HG03342 (cell line): ENCODE data around the gene DGAT2L6.
"Not testable (repeated sequence)": the region's sequence is repeated elsewhere in the genome, so short reads cannot be mapped to it uniquely, and the experiment has no call there.

Source experiments
- ATAC-seq: cut with Tn5 transposase; IDR thresholded peaks from one replicate; pipeline ENCODE4 v1.9.1; 2021; ENCODE audit warnings: mild to moderate bottlenecking, moderate library complexity; ENCODE audit not compliant: unreplicated experiment

Gene DGAT2L6

DNA sequence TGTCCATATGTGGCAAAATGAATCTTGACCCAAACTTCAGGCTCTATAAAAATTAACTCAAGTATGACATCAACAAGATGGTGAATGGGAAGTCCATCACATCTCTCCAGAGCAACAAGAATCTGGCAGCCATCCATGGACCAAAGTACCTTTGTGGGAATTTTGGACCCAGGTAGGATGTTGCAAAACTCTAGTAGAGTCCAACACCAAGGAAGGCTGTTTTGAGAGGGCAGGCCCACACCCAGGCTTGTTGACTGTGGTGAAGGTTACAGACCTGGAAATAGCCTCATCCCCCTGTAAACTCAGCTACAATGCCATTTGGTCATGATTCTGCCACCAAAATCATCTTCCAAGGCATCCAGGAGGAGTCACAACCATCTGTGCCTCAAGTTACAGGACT, 12.9 kb downstream of the DGAT2L6 start:
- no peak for ATAC-seq

DNA sequence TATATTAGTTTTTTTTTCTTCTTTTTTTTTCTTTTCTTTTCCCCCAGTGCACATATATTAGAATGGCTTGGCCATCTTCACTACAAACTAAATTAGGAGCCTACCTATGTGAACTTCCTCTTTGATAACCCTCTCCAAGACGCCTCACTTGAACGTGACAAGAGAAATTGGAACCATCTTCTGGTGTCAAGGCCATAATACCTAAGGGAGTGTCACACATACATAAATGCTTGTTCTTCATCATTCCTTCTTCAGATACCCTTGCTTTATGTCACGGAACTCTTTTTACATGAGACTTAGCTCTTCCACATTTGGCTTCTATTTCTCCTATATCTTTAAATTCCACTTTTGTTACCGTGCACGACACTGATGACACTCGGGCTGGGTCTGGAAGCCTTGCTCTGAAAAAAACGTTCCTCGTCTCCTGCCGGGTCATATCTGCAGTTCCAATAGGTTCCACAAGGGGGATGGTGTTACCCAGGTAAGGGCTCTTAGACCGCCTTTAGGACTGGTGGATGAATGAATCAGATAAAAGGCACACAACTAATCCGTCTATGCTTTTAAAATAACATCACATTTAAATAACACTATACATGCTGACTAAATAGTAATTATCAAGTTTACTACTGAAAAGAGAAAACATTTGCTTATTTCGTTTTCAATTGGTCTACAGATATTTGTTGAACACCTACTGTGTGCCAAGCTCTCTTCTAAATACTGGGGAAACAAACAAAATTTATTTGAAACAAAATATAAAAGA, 19.9 kb downstream of the DGAT2L6 start:
- peak; percentile 77 for ATAC-seq

DNA sequence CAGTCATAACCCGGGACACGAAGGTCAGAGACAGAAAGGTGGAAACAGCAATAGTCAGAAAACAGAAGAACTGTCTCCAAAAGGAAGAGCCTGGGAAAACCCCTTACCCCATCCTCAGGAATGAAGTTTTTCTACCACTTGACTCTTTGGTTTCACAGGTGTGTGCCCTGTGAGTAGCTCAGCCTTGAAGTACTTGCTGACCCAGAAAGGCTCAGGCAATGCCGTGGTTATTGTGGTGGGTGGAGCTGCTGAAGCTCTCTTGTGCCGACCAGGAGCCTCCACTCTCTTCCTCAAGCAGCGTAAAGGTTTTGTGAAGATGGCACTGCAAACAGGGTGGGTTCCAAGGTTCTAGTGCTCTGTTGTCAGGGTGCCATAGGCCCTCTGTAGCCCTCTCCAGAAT, 24.4 kb downstream of the DGAT2L6 start:
- ATAC-seq: no peak

DNA sequence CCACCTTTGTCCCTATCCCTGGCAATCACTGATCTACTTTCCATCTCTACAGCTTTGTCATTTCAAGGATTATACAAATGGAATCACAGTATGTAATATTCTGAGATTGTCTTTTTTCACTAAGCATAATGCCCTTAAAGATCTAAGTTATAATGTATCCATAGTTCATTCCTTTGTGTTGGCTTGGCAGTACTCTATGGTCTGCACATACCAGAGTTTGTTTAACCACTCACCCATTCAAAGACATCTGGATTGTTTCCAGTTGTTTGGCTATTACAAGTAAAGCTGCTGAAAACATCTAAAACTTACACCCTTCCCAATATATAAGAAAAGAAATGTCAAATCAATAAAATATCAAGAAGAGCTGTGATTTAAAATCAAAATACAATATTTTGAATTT, 31.2 kb downstream of the DGAT2L6 start:
- ATAC-seq: no peak

DNA sequence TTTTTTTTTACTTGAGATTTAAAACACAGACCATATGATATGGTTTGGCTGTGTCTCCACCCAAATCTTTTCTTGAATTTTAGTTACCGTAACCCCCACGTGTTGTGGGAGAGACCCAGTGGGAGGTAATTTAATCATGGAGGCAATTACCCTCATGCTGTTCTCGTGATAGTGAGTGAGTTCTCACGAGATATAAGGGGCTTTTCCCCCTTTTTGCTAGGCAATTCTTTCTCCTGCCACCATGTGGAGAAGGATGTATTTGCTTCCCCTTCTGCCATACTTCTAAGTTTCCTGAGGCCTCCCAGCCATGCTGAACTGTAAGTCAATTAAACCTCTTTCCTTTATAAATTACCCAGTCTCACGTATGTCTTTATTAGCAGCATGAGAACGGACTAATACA, 32.3 kb downstream of the DGAT2L6 start:
- ATAC-seq: not testable (repeated sequence)

DNA sequence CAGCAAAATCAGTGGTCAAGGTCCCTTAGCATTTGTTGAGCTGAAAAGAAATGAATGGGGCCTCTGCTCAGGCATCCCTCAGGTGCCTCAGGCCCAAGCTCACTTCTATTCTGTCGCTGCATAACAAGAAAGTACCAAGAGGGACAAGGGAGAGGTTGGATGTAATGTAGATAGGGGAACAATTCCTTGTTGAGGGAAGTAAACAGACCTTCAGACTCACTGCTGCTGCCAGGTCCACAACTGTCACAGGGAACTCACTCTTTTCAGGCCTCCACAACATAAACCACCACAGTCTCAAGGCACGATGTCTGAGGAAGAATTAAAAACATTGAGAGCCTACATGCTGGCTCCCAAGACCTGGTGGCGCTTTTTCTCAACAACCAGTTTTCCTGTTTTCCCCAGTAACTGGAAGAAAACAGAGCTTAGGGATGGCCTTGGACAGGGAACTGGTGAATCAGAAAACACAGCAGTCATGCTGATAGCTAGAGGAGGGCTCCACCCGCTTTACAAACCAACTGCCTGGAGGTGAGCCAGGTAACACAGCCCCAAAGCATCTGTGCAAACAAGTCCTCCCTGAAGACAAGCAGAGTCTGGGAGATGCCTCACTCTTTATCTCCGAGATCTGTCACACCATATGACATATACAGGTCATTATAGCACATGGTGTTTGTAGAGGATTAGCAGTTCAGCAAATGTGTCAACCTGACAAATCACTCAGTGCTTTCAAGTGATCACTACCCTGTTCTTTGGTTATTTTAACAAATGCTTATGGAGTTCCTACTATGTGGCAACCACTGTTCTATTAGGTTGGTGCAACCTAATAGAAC, 42.9 kb downstream of the DGAT2L6 start:
- no peak for ATAC-seq

DNA sequence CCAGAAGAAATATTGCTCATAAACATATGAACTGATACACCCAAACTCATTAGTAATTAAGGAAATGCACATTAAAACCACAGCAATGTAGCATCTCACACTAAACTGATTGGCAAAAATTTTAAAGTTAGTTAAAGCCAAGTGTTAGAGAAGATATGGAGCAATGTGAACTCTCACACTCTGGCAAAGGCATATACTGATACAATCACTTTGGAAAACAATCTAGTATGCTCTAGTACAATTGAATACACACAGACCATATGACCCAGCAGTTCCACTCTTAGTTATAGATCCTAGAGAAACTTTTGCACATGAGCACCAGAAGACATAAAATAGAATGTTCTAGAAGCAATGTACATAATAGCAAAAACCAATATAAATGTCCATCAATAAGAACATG, 48.8 kb downstream of the DGAT2L6 start:
- no peak for ATAC-seq

DNA sequence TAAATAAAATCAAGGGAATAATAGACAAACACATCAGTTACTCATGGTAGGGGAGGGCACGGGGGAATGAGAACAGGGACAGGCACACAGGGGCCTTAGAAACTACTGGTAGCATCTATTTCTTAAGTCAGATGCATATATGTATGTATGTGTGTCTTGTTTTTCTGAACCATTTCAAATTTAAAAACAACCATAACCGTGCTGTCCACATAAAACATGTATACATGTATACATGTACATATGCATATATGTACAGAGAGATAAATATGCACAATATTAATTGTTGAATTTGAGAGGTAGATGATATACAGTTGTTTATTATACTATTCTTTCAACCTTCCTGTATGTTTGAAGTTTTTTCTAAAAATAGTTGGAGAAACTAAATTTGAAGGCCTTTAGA, 49.4 kb downstream of the DGAT2L6 start:
- no peak for ATAC-seq

DNA sequence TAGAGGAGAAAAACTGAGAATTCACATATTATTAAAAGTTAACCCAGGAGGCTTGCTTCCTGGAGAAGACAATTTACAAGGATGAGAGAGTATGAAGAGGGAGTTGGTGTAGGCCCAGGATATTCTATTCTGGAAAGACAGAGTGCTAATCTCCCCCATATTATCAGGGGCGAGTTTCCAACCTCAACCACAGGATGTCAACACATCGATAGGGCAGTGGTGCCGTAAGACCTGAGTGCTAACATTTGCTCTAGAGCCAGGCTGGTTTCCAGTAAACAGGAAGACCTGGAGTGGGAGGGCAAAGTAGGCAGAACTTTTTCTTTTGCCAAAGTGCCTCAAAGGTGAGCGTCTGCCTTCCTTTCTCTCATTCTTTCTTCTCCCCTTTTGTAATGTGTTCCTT, 54.4 kb downstream of the DGAT2L6 start:
- no peak for ATAC-seq

DNA sequence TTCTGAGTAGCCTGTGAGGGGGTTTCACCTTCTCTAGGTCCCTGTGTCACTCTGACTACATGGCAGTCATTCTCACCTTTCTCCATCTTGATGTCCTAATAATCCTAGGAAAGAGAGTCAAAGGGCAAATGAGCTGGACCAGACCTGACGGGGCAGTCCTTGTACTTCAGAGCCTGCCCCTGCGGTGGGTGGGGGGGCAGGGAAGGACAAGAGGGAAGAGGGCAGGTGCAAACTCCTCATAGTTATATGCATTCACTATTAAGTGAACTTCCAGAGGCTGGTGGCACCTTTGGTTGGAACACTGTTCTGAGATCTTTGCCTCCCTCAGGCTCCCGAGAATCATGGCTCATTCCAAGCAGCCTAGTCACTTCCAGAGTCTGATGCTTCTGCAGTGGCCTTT, 57.1 kb downstream of the DGAT2L6 start, which contains the start of gene AWAT1:
Gene AWAT1 (plus strand): TSS at position 301 of the 400 bp plus-strand sequence. CDS start 41 bp downstream, at position 342.
- ATAC-seq: no peak

DNA sequence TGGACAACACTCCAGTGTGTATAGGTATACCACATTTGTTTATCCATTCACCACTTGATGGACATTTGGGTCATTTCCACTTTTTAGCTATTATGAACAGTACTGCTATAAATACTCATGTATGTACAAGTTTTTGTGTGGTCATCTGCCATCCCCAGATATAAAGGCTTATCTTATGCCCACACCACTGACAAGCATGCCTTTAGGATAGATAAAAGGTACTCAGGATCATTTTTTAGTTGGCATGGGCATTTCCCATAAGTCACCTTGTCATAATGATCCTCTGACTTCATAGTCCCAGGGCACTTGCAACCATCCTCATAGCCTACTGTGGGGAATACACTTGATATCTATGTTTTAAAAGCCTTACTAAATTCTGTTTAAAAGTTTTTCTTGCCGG, 63.5 kb downstream of the DGAT2L6 start:
- ATAC-seq: no peak

DNA sequence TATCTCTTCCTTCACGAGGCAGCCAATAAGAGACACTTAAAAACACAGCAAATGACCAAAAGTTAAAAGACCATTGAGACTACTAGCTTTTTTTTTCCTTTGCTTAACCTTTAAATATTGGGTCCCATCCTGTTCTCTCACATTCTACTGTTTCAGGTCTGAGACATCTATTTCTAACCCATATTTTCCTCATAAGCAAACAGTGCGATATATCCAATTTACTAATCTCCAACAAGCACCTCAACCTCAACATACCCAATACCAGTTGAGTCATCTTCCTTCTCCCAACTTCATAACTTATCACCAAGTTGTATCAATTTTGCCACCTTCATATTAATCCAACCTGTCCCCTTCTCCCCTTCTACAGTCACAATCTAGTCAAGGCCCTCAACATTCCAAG, 64.2 kb downstream of the DGAT2L6 start:
- no peak for ATAC-seq

DNA sequence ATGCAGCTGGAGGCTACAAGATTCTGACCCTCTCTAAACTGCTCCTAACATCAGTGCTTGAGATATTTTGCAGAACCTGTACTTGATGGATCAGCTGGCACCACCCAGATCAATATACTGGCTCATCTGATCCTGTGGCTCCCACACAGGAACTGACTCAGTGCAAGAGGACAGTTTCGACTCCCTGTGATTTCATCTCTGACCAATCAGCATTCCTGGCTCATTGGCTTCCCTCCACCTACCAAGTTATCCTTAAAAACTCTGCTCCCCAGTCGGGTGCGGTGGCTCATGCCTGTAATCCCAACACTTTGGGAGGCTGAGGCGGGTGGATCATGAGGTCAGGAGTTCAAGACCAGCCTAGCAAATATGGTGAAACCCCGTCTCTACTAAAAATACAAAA, 66.3 kb downstream of the DGAT2L6 start:
- ATAC-seq: not testable (repeated sequence)

DNA sequence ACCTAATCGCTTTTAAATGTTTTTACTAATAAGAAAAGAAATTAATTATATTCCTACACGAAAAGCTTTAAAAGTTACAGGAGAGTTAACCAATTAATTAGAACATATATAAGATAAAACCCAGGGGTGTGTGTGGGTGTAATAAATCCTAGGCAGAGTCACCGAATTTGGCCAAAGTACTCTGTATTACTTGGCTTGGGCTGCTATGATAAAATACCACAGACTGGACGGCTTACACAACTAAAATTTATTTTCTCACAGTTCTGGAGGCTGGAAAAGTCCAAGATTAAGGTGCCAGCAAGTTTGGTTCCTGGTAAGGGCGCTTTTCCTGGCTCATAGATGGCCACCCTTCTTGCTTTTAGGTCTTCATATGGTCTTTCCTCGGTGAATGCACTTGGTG, 67.6 kb downstream of the DGAT2L6 start:
- no peak for ATAC-seq

DNA sequence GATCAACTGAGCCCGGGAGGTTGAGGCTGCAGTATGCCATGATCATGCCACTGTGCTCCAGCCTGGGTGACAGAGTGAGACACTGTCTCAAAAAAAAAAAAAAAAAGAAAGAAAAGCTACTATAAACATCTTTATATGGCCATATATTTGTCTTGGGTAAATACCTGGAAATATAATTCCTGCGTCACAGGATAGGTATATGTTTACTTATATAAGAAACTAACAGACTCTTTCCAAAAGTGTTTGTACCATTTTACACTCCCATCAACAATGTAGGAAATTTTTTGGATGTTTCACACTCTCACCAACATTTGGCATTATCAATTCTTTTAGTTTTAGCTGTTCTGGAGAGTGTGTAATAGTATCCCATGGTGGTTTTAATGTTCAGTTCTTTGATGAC, 70.0 kb downstream of the DGAT2L6 start:
- no peak for ATAC-seq

DNA sequence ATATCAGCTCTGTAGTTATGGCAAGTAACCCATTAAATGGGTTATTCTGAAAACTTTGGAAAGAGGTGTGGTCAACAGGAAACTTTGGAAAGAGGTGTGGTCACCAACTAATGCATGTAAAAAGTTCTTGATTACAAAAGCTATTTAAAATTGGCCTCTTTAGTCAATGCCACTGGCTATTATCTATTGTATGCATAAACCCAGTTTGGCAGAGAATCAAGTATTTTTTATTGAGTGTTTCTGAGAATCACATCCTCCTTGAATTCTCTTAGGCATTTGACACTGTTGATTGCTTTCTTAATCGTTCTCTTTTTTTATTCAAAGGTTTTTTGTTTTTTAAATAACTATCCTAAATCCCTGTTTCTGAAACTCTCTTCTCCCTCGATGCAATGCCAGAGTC, 75.2 kb downstream of the DGAT2L6 start:
- no peak for ATAC-seq

DNA sequence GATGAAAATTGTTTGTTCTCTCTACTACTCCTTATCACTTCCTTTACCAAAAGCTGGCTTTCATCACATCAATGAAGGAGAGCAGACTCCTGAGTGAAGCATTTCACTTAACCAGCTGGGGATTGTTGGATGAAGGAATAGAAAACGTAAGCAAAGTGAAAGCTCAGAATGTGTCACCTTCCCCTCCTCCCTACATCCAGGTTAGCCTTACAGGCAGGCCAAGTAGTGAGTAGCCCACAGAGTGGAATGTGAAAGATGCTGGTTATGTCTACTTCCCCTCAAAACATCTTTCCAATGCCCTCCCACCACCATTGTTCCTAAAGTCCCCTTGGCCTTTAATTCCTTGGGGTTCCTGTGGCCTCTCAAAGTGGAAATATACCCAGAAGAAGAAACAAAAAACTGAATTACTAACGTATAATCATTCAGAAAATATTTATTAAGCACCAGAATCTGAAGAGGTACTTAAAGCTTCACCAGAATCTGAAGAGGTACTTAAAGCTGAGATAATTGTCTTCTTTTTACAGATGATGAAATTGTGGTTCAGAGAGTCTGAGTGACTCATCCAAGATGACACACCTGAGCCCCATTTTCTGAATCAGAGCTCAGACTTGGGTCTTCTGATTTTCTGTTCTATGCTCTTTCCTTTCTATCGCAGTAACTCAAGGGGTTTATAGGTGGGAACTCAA, 76.2 kb downstream of the DGAT2L6 start:
- ATAC-seq: no peak

DNA sequence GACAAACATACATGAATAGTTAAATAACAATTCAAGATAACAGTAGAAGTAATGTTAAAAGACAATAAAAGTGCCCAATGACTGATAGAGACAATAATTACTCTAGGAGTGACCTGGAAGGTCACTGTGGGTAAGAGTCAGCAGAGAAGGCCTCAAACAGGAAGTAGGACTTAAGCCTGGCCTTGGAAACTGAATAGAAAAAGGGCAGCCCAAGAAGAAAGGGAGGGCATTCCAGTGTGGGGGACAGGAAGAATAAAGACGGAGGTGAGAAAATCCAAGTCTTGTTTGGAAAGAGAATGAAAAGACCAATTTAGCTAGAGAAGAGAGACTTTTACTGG, 76.7 kb downstream of the DGAT2L6 start:
- ATAC-seq: no peak

DNA sequence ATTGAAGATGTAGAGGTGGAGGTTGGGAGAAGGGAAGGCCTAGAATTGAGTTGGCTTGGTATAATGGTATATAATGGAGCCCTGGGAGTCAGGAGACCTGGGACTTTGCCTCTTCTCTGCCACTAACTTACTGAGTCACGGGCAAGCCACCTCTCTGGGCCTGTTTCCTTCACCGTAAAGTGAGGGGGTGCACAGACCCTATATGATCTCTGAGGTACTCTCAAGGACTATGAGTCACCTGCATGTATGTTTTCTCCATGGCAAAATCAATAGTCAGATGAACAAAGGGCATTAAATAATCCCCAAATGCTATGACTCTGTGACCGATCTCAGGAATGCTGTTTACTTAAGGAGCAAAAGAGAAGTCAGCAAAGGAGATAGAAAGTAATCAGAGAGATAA, 77.6 kb downstream of the DGAT2L6 start:
- no peak for ATAC-seq
